ENCODE measurements around the gene DACT2. TPM values are rescaled to one million over a fixed set of nuclear protein-coding genes. Genes with fewer than 3 reads are reported as not detected.

Gene DACT2
- total and polyA plus RNA-seq, 2 donors (not counting 1 experiment from before 2014, with no cell fraction given) = not detected

- H3K4me1 ChIP-seq (ENCODE audit: control insufficient read depth, extremely low read depth, insufficient read depth, low read length) = no peaks in the 10 kb centered on the region
- H3K4me2 ChIP-seq (ENCODE audit: extremely low read depth, insufficient read depth, low read length) = no peak overlapping the region
- no peak overlapping the region for H3K4me3 ChIP-seq (replicated peaks in 1 of 4; ENCODE audit: control extremely low read depth in 1 of 4, insufficient read depth in 1 of 4, low read depth in 3 of 4, low read length in 4 of 4)
- H3K27me3 ChIP-seq (ENCODE audit: control insufficient read depth, insufficient read depth, low read length) = no peaks in the 10 kb centered on the region
- H3K9me3 ChIP-seq (ENCODE audit: control insufficient read depth, insufficient read depth, low read depth, low read length) = no peaks in the 10 kb centered on the region
- DNase-seq (ENCODE audit: low read depth in 2 of 2) = no peak
- H3K79me2 ChIP-seq (ENCODE audit: control insufficient read depth, insufficient read depth, low read length) = no peaks in the 10 kb centered on the region
- no peak overlapping the region for H3K27ac ChIP-seq (ENCODE audit: insufficient read depth, low read length)
- H3K36me3 ChIP-seq (ENCODE audit: control insufficient read depth, insufficient read depth, low read length) = no peaks in the 10 kb centered on the region
- no peak overlapping the region for H3K9ac ChIP-seq (ENCODE audit: insufficient read depth, low read length)
- no peak for TF ChIP-seq EZH2 (IDR thresholded peaks at IDR 0.05; ENCODE audit: low read length, missing control alignments)
- no peak for TF ChIP-seq CTCF (conservative IDR thresholded peaks at IDR 0.05 in 1 of 2, IDR thresholded peaks at IDR 0.05 in 1 of 2; ENCODE audit: low read depth in 1 of 2, low read length in 2 of 2)
- no peaks in the 10 kb centered on the region for H4K20me1 ChIP-seq (ENCODE audit: control insufficient read depth, extremely low read depth, insufficient read depth, low read length)
- no peak overlapping the region for H2AFZ ChIP-seq (ENCODE audit: low read length)
These were observed 13.9 kb upstream of the DACT2 start for GRCh38 chr6:168333491-168333890.

- DNase-seq (ENCODE audit: low read depth in 2 of 2) = no peak
- peak in 1 of 2 donors; percentile 13 for TF ChIP-seq CTCF (conservative IDR thresholded peaks at IDR 0.05 in 1 of 2, IDR thresholded peaks at IDR 0.05 in 1 of 2; ENCODE audit: low read depth in 1 of 2, low read length in 2 of 2)
- TF ChIP-seq EZH2 (IDR thresholded peaks at IDR 0.05; ENCODE audit: low read length, missing control alignments) = no peak
These were observed 13.5 kb upstream of the DACT2 start for GRCh38 chr6:168333039-168333438.

GRCh38 chr6:168332020-168332419 lies 12.4 kb upstream of the DACT2 start:
- Histone ChIP-seq H3K4me2 (ENCODE audit: extremely low read depth, insufficient read depth, low read length) (no peak overlapping the region), H3K9me3 (ENCODE audit: control insufficient read depth, insufficient read depth, low read depth, low read length) (no peaks in the 10 kb centered on the region), H3K79me2 (ENCODE audit: control insufficient read depth, insufficient read depth, low read length) (no peaks in the 10 kb centered on the region), H2AFZ (ENCODE audit: low read length) (no peak overlapping the region), H4K20me1 (ENCODE audit: control insufficient read depth, extremely low read depth, insufficient read depth, low read length) (no peaks in the 10 kb centered on the region), H3K36me3 (ENCODE audit: control insufficient read depth, insufficient read depth, low read length) (no peaks in the 10 kb centered on the region), H3K9ac (ENCODE audit: insufficient read depth, low read length) (no peak overlapping the region), H3K27ac (ENCODE audit: insufficient read depth, low read length) (no peak overlapping the region), H3K4me1 (ENCODE audit: control insufficient read depth, extremely low read depth, insufficient read depth, low read length) (no peaks in the 10 kb centered on the region), H3K27me3 (ENCODE audit: control insufficient read depth, insufficient read depth, low read length) (no peaks in the 10 kb centered on the region), H3K4me3 (replicated peaks in 1 of 4; ENCODE audit: control extremely low read depth in 1 of 4, insufficient read depth in 1 of 4, low read depth in 3 of 4, low read length in 4 of 4) (no peak overlapping the region)
- TF ChIP-seq EZH2 (IDR thresholded peaks at IDR 0.05; ENCODE audit: low read length, missing control alignments) (no peak), CTCF (conservative IDR thresholded peaks at IDR 0.05 in 1 of 2, IDR thresholded peaks at IDR 0.05 in 1 of 2; ENCODE audit: low read depth in 1 of 2, low read length in 2 of 2) (no peak)
- DNase-seq (ENCODE audit: low read depth in 2 of 2) = no peak

More at GRCh38 chr6:168333039-168333438, 13.5 kb upstream of the DACT2 start:
- H3K9ac ChIP-seq (ENCODE audit: insufficient read depth, low read length) = no peak overlapping the region
- H3K9me3 ChIP-seq (ENCODE audit: control insufficient read depth, insufficient read depth, low read depth, low read length) = no peaks in the 10 kb centered on the region
- no peaks in the 10 kb centered on the region for H4K20me1 ChIP-seq (ENCODE audit: control insufficient read depth, extremely low read depth, insufficient read depth, low read length)
- no peak overlapping the region for H2AFZ ChIP-seq (ENCODE audit: low read length)
- no peaks in the 10 kb centered on the region for H3K79me2 ChIP-seq (ENCODE audit: control insufficient read depth, insufficient read depth, low read length)
- no peaks in the 10 kb centered on the region for H3K27me3 ChIP-seq (ENCODE audit: control insufficient read depth, insufficient read depth, low read length)
- no peak overlapping the region for H3K4me2 ChIP-seq (ENCODE audit: extremely low read depth, insufficient read depth, low read length)
- no peak overlapping the region for H3K4me3 ChIP-seq (replicated peaks in 1 of 4; ENCODE audit: control extremely low read depth in 1 of 4, insufficient read depth in 1 of 4, low read depth in 3 of 4, low read length in 4 of 4)
- H3K36me3 ChIP-seq (ENCODE audit: control insufficient read depth, insufficient read depth, low read length) = no peaks in the 10 kb centered on the region
- H3K4me1 ChIP-seq (ENCODE audit: control insufficient read depth, extremely low read depth, insufficient read depth, low read length) = no peaks in the 10 kb centered on the region
- H3K27ac ChIP-seq (ENCODE audit: insufficient read depth, low read length) = no peak overlapping the region
